HG03066 (cell line): ENCODE data around the gene PPM1H.
"Not testable (repeated sequence)": the region's sequence is repeated elsewhere in the genome, so short reads cannot be mapped to it uniquely, and the experiment has no call there.

Experiments used
- ATAC-seq: cut with Tn5 transposase; IDR thresholded peaks from one replicate; pipeline ENCODE4 v1.9.1; 2021; ENCODE audit warnings: low read depth; ENCODE audit not compliant: unreplicated experiment

The PPM1H gene

GRCh38 chr12:62947364-62947763, 12.4 kb upstream of the PPM1H start:
- ATAC-seq, result no peak

GRCh38 chr12:62943779-62944395, 8.9 kb upstream of the PPM1H start:
- no peak for ATAC-seq

GRCh38 chr12:62942316-62942715, 7.4 kb upstream of the PPM1H start:
- ATAC-seq, result not testable (repeated sequence)

GRCh38 chr12:62934239-62934798, 631 bp downstream of the PPM1H start:
- ATAC-seq, result peak; percentile 47

GRCh38 chr12:62933602-62934238, 1.2 kb downstream of the PPM1H start:
- ATAC-seq, result no peak

- ATAC-seq, result no peak
Observed at GRCh38 chr12:62933220-62933601, 1.7 kb downstream of the PPM1H start.

- no peak for ATAC-seq
Observed at GRCh38 chr12:62931477-62931876, 3.5 kb downstream of the PPM1H start.

- no peak for ATAC-seq
Observed at GRCh38 chr12:62930546-62931425, 4.2 kb downstream of the PPM1H start.

GRCh38 chr12:62928632-62929031, 6.3 kb downstream of the PPM1H start:
- ATAC-seq, result no peak

- no peak for ATAC-seq
Observed at GRCh38 chr12:62925680-62926079, 9.3 kb downstream of the PPM1H start.

- no peak for ATAC-seq
Observed at GRCh38 chr12:62924084-62924483, 10.9 kb downstream of the PPM1H start.

- no peak for ATAC-seq
Observed at GRCh38 chr12:62922539-62922938, 12.4 kb downstream of the PPM1H start.

- ATAC-seq, result no peak
Observed at GRCh38 chr12:62919838-62920237, 15.1 kb downstream of the PPM1H start.

- no peak for ATAC-seq
Observed at GRCh38 chr12:62917926-62918325, 17.0 kb downstream of the PPM1H start.

- no peak for ATAC-seq
Observed at GRCh38 chr12:62916632-62917425, 18.1 kb downstream of the PPM1H start.

- no peak for ATAC-seq
Observed at GRCh38 chr12:62915204-62915529, 19.8 kb downstream of the PPM1H start.

GRCh38 chr12:62914443-62915203, 20.3 kb downstream of the PPM1H start:
- no peak for ATAC-seq

GRCh38 chr12:62913380-62913779, 21.6 kb downstream of the PPM1H start:
- no peak for ATAC-seq

- ATAC-seq, result no peak
Observed at GRCh38 chr12:62912644-62913043, 22.3 kb downstream of the PPM1H start.

GRCh38 chr12:62911286-62911685, 23.7 kb downstream of the PPM1H start:
- ATAC-seq, result no peak
